ENCODE measurements around the gene RFX2. TPM values are rescaled to one million over a fixed set of nuclear protein-coding genes. Genes with fewer than 3 reads are reported as not detected.

RFX2 gene
- polyA plus RNA-seq, 2 of the 4 experiments (the other 2 are of a cell fraction), result 3.7 to 3.9 TPM

- DNase-seq (ENCODE audit: low read depth in 1 of 2, low spot score in 1 of 2), result no peak
- Histone ChIP-seq H3K4me3 (peak overlapping the region; percentile 79), H3K4me2 (peak overlapping the region; percentile 98), H3K27ac (peak overlapping the region; percentile 88 to 96), H3K4me1 (peaks cover 27% of the 10 kb centered on the region; the same call in 2 of the 3 replicates), H3K9me3 (no peaks in the 10 kb centered on the region)
- TF ChIP-seq CHD2 (IDR thresholded peaks at IDR 0.05; ENCODE audit: low read length, partially characterized antibody) (no peak), MAX (IDR thresholded peaks at IDR 0.05) (no peak), PHF8 (IDR thresholded peaks at IDR 0.05; ENCODE audit: borderline replicate concordance, low read depth) (no peak), HOXB13 (CRISPR knock-in tag; IDR thresholded peaks at IDR 0.05; ENCODE audit: low read depth) (no peak), TP53 (CRISPR knock-in tag; IDR thresholded peaks at IDR 0.05) (no peak), POLR2A (IDR thresholded peaks at IDR 0.05; ENCODE audit: low read length) (no peak), BCL3 (IDR thresholded peaks at IDR 0.05) (no peak), RCOR1 (IDR thresholded peaks at IDR 0.05; ENCODE audit: low read depth, low read length) (no peak), FOSL2 (IDR thresholded peaks at IDR 0.05) (no peak), FOSL2 (CRISPR knock-in tag; IDR thresholded peaks at IDR 0.05) (no peak), HMGXB4 (CRISPR knock-in tag; IDR thresholded peaks at IDR 0.05; ENCODE audit: borderline replicate concordance) (no peak), ATOH8 (CRISPR knock-in tag; IDR thresholded peaks at IDR 0.05; ENCODE audit: low read depth) (no peak)
- POLR2A ChIA-PET, result no interaction called here
- no peak for FAIRE-seq
- CTCF ChIA-PET, result interaction anchor here (5.3 kb wide), 1 partner anchor 9 kb away, joined by 30 read pairs; no protein-coding TSS in a partner anchor
- 40% methylated on average over 8 of the region's 8 CpGs for WGBS (ENCODE audit: missing lambda C conversion rate)
- ATAC-seq, result no peak
These were observed 133.5 kb downstream of the RFX2 start for GRCh38 chr19:5976768-5977167.

- ChIA-PET POLR2A (no interaction called here), CTCF (interaction anchor here (1.2 kb wide), 1 partner anchor 47 kb away, joined by 3 read pairs; no protein-coding TSS in a partner anchor)
- FAIRE-seq (no peak), ATAC-seq (no peak), DNase-seq (ENCODE audit: low read depth in 1 of 2, low spot score in 1 of 2) (no peak)
- Histone ChIP-seq H3K4me2 (no peak overlapping the region), H3K27ac (no peak overlapping the region), H3K4me1 (peaks cover 25% of the 10 kb centered on the region; the same call in 2 of the 3 replicates), H3K9me3 (no peaks in the 10 kb centered on the region), H3K4me3 (no peak overlapping the region)
- TF ChIP-seq SMC3 (IDR thresholded peaks at IDR 0.05) (no peak), KDM5A (IDR thresholded peaks at IDR 0.05) (no peak), NR3C1 (IDR thresholded peaks at IDR 0.05) (no peak), ESRRA (IDR thresholded peaks at IDR 0.05; ENCODE audit: borderline replicate concordance, low read length) (no peak), CHD4 (IDR thresholded peaks at IDR 0.05; ENCODE audit: borderline replicate concordance) (no peak), ATOH8 (CRISPR knock-in tag; IDR thresholded peaks at IDR 0.05; ENCODE audit: low read depth) (no peak), EHMT2 (IDR thresholded peaks at IDR 0.05; ENCODE audit: low read depth) (no peak), BHLHE40 (IDR thresholded peaks at IDR 0.05; ENCODE audit: low read depth, low read length) (no peak), CBX8 (IDR thresholded peaks at IDR 0.05) (no peak), BCL3 (IDR thresholded peaks at IDR 0.05) (no peak), POLR2A (IDR thresholded peaks at IDR 0.05; ENCODE audit: low read length) (no peak)
- 88% methylated on average over 3 of the region's 3 CpGs for WGBS (ENCODE audit: missing lambda C conversion rate)
These were observed 134.9 kb downstream of the RFX2 start for GRCh38 chr19:5975388-5975728.
